Mesodermal cell (in vitro differentiated cells): Measurements from ENCODE around the gene AACS.
"Not testable (repeated sequence)": the region's sequence is repeated elsewhere in the genome, so short reads cannot be mapped to it uniquely, and the experiment has no call there.

ENCODE experiments used
- H3K27ac ChIP-seq: 2 replicates; pipeline ENCODE4 v1.7.0; 2013; ENCODE audit warnings: mild to moderate bottlenecking, low read depth, low read length, moderate library complexity; ENCODE audit not compliant: severe bottlenecking
- H3K36me3 ChIP-seq: 2 replicates; pipeline ENCODE4 v1.7.1; 2013; ENCODE audit warnings: mild to moderate bottlenecking, low read length, moderate library complexity; ENCODE audit not compliant: control insufficient read depth, insufficient read depth
- H3K4me1 ChIP-seq: one replicate; pipeline ENCODE4 v1.7.1; 2013; ENCODE audit warnings: mild to moderate bottlenecking, low read length; ENCODE audit not compliant: insufficient read depth, control insufficient read depth, poor library complexity, severe bottlenecking
- H3K4me3 ChIP-seq: 2 replicates; pipeline ENCODE4 v1.7.0; 2013; ENCODE audit warnings: low read length, control low read depth, mild to moderate bottlenecking; ENCODE audit not compliant: insufficient read depth, poor library complexity, severe bottlenecking; ENCODE audit errors: extremely low read depth
- H3K9me3 ChIP-seq: 2 replicates; pipeline ENCODE4 v1.7.1; 2013; ENCODE audit warnings: mild to moderate bottlenecking, low read length, moderate library complexity; ENCODE audit not compliant: control insufficient read depth
- WGBS, 2 experiments: methylation state at CpG; one replicate each; pipeline ENCODE4 v1.1.5; 2013; ENCODE audit warnings: missing lambda C conversion rate in 2 of 2; ENCODE audit not compliant: insufficient coverage in 2 of 2; 5-methylcytosine and 5-hydroxymethylcytosine counted together

The AACS gene

GRCh38 chr12:125056306-125056705 lies 8.9 kb upstream of the AACS start:
- Histone ChIP-seq H3K4me1 (no peaks in the 10 kb centered on the region), H3K36me3 (no peaks in the 10 kb centered on the region), H3K27ac (no peak overlapping the region), H3K4me3 (no peak overlapping the region), H3K9me3 (no peaks in the 10 kb centered on the region)
- WGBS, 2 experiments = 89 to 95% methylated on average over 11 to 13 of the region's 14 CpGs

DNA sequence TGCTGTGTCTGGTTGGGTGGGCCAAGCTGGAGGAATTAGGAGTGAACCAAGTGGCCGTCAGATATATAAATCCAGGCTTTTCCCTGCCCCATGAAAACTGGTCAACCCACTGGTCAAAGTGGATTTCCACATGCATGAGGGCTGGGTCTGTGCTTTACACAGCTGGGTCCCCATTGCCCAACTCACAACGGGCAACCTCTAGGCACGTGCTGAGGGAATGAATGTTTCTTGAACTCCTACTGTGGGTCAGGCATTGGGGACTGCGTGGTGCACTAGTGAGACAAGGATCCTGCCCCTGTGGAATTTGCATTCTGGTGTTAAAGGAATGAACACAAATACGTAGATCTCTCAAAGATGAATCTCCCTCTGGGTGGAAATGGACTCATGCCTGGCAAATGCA lies 7.5 kb upstream of the AACS start:
- no peaks in the 10 kb centered on the region for H3K4me1 ChIP-seq
- no peaks in the 10 kb centered on the region for H3K9me3 ChIP-seq
- 92 to 94% methylated on average over 5 of the region's 5 CpGs for WGBS, 2 experiments
- H3K27ac ChIP-seq = no peak overlapping the region
- no peak overlapping the region for H3K4me3 ChIP-seq
- H3K36me3 ChIP-seq = no peaks in the 10 kb centered on the region

DNA sequence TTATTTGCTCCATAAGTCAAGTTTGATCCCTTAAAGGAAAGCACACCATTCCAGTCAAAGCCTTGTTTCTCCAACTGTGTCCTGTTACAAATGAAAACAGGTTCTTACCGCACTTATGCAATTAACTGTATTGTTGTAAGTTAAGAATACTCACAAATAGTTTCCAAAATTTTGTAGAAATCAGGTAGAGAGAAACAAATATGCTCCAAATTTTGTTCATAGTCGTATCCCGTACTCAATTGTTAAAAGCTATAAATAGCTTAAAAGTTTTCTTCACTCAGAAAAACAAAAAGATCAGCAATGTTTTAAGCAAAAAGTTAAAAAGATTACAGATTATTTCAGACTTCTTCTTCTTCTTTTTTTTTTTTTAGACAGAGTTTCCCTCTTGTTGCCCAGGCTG lies 4.0 kb upstream of the AACS start:
- Histone ChIP-seq H3K27ac (no peak overlapping the region), H3K4me3 (no peak overlapping the region), H3K4me1 (no peaks in the 10 kb centered on the region), H3K9me3 (no peaks in the 10 kb centered on the region), H3K36me3 (no peaks in the 10 kb centered on the region)
- WGBS, 2 experiments = 92% methylated on average over 2 of the region's 3 CpGs; no CpG with 5 or more reads in 1 of the 2 experiments

GRCh38 chr12:125063522-125063921 lies 1.7 kb upstream of the AACS start:
- H3K4me3 ChIP-seq, H3K9me3 ChIP-seq, H3K27ac ChIP-seq, H3K4me1 ChIP-seq, H3K36me3 ChIP-seq: not testable (repeated sequence)
- WGBS, 2 experiments = 86 to 94% methylated on average over 3 of the region's 4 CpGs

GRCh38 chr12:125064492-125064891 lies 743 bp upstream of the AACS start:
- no peaks in the 10 kb centered on the region for H3K36me3 ChIP-seq
- no peaks in the 10 kb centered on the region for H3K9me3 ChIP-seq
- peak overlapping the region; percentile 66 for H3K4me3 ChIP-seq
- no peaks in the 10 kb centered on the region for H3K4me1 ChIP-seq
- no peak overlapping the region for H3K27ac ChIP-seq
- WGBS, 2 experiments = 75 to 80% methylated on average over 3 of the region's 5 CpGs

- Histone ChIP-seq H3K9me3 (no peaks in the 10 kb centered on the region), H3K36me3 (peaks cover 2% of the 10 kb centered on the region), H3K27ac (no peak overlapping the region), H3K4me1 (no peaks in the 10 kb centered on the region), H3K4me3 (peak overlapping the region; percentile 66)
- WGBS, 2 experiments = 13 to 50% methylated on average over 7 to 13 of the region's 18 CpGs
These were observed 810 bp downstream of the AACS start for GRCh38 chr12:125065919-125066570.

- Histone ChIP-seq H3K36me3 (peaks cover 13% of the 10 kb centered on the region), H3K27ac (no peak overlapping the region), H3K4me1 (no peaks in the 10 kb centered on the region), H3K9me3 (no peaks in the 10 kb centered on the region), H3K4me3 (no peak overlapping the region)
- 78 to 87% methylated on average over 6 of the region's 6 CpGs for WGBS, 2 experiments
These were observed 3.2 kb downstream of the AACS start for GRCh38 chr12:125068391-125068790.

- Histone ChIP-seq H3K9me3 (no peaks in the 10 kb centered on the region), H3K4me1 (no peaks in the 10 kb centered on the region), H3K27ac (no peak overlapping the region), H3K4me3 (no peak overlapping the region), H3K36me3 (peaks cover 23% of the 10 kb centered on the region)
- 95% methylated on average over 8 of the region's 8 CpGs for WGBS, 2 experiments
These were observed 4.4 kb downstream of the AACS start for GRCh38 chr12:125069616-125070015.

- H3K9me3 ChIP-seq = no peaks in the 10 kb centered on the region
- H3K4me1 ChIP-seq = no peaks in the 10 kb centered on the region
- WGBS, 2 experiments = 84 to 88% methylated on average over 6 of the region's 6 CpGs
- no peak overlapping the region for H3K4me3 ChIP-seq
- H3K27ac ChIP-seq = no peak overlapping the region
- peaks cover 23% of the 10 kb centered on the region for H3K36me3 ChIP-seq
These were observed 4.9 kb downstream of the AACS start for GRCh38 chr12:125070112-125070511.

- Histone ChIP-seq H3K36me3 (peaks cover 26% of the 10 kb centered on the region), H3K4me1 (no peaks in the 10 kb centered on the region), H3K4me3 (no peak overlapping the region), H3K9me3 (no peaks in the 10 kb centered on the region), H3K27ac (no peak overlapping the region)
- 93 to 99% methylated on average over 5 to 10 of the region's 11 CpGs for WGBS, 2 experiments
These were observed 5.6 kb downstream of the AACS start for GRCh38 chr12:125070661-125071390.

DNA sequence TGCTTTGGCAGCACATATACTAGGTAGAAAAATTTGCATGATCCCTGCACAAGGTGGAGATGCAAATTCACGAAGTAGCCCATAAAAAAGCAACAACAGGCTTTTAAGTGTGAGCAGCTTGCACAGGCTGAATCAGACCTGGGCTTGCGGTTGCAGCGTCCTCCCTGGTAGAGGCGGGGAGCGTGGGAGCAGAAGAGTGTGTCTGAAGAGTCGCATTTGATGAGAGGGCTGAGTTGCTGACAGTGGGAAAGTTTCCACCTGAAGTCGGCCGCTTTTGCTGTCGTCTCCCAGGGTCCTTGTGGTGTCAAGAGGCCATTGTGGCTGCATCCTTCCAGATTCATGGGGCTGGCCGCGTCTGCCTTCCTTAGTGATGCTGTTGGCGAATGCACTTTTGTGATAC lies 6.2 kb downstream of the AACS start:
- no peaks in the 10 kb centered on the region for H3K4me1 ChIP-seq
- 94 to 96% methylated on average over 8 to 11 of the region's 12 CpGs for WGBS, 2 experiments

More for the DNA sequence above, 6.2 kb downstream of the AACS start:
- Histone ChIP-seq H3K27ac (no peak overlapping the region), H3K36me3 (peaks cover 32% of the 10 kb centered on the region), H3K4me3 (no peak overlapping the region), H3K9me3 (no peaks in the 10 kb centered on the region)
